K562 (cell line): ENCODE measurements around the gene PLEKHN1. TPM values are rescaled to one million over a fixed set of nuclear protein-coding genes. Genes with fewer than 3 reads are reported as not detected.

Experiments
- CTBP1 ChIP-seq: fragments of 450-650 bp; IDR thresholded peaks from 2 replicates; pipeline ENCODE4 v1.6.1; 2016; ENCODE audit warnings: borderline replicate concordance
- DIDO1 ChIP-seq: fragments of 450-650 bp; IDR thresholded peaks from 2 replicates; pipeline ENCODE4 v1.6.1; 2016; ENCODE audit warnings: low read depth, missing biosample characterization, missing genetic modification characterization
- ELF2 ChIP-seq: fragments of 250-450 bp; sonication (Bioruptor Pico); IDR thresholded peaks from 2 replicates; pipeline ENCODE4 v1.5.0; 2021; ENCODE audit warnings: mild to moderate bottlenecking
- HNRNPLL ChIP-seq: fragments of 200-400 bp; formaldehyde crosslinking; IDR thresholded peaks from 2 replicates; pipeline ENCODE4 v1.6.1; 2017; ENCODE audit warnings: low read length, low read depth, mild to moderate bottlenecking; ENCODE audit not compliant: poor library complexity, severe bottlenecking
- KHSRP ChIP-seq: fragments of 450-650 bp; IDR thresholded peaks from 2 replicates; pipeline ENCODE4 v1.6.1; 2017
- MAFK ChIP-seq: IDR thresholded peaks from 2 replicates; pipeline ENCODE4 v1.6.1; 2011; ENCODE audit warnings: low read length, improper control_type of control experiment
- NRF1 ChIP-seq, 2 experiments: fragments of 450-650 bp; IDR thresholded peaks in 1 of 2; conservative IDR thresholded peaks in 1 of 2; 2 replicates each; pipeline ENCODE4 v1.6.1; 2014; ENCODE audit warnings: mild to moderate bottlenecking in 2 of 2
- PCBP1 ChIP-seq: fragments of 200-400 bp; formaldehyde crosslinking; IDR thresholded peaks from 2 replicates; pipeline ENCODE4 v1.6.1; 2018; ENCODE audit warnings: mild to moderate bottlenecking, low read depth, low read length; ENCODE audit not compliant: poor library complexity, severe bottlenecking
- PML ChIP-seq: IDR thresholded peaks from 2 replicates; pipeline ENCODE4 v1.6.1; 2012; ENCODE audit warnings: low read length, inconsistent platforms
- POU5F1 ChIP-seq: fragments of 150-350 bp; IDR thresholded peaks from 2 replicates; pipeline ENCODE4 v1.6.1; 2014; ENCODE audit warnings: borderline replicate concordance, low read length, low read depth, mild to moderate bottlenecking; ENCODE audit not compliant: partially characterized antibody
- PRPF4 ChIP-seq: fragments of 200-400 bp; formaldehyde crosslinking; IDR thresholded peaks from one replicate; pipeline ENCODE4 v1.6.1; 2017; ENCODE audit warnings: low read length, low read depth, mild to moderate bottlenecking; ENCODE audit not compliant: insufficient read depth, poor library complexity, severe bottlenecking
- RHOXF2B ChIP-seq: fragments of 250-450 bp; sonication (Bioruptor Pico); conservative IDR thresholded peaks from 2 replicates; pipeline ENCODE4 v1.5.1; 2021
- SIN3B ChIP-seq: fragments of 450-650 bp; IDR thresholded peaks from 2 replicates; pipeline ENCODE4 v1.6.1; 2017; ENCODE audit warnings: low read depth, mild to moderate bottlenecking, moderate library complexity
- SIX5 ChIP-seq, 2 experiments: IDR thresholded peaks; 2 replicates each; pipeline ENCODE4 v1.6.1; 2011; ENCODE audit warnings: low read length in 2 of 2, borderline replicate concordance in 1 of 2, low read depth in 1 of 2, mild to moderate bottlenecking in 1 of 2, moderate library complexity in 1 of 2; ENCODE audit not compliant: insufficient read depth in 1 of 2
- TAF9B ChIP-seq: fragments of 450-650 bp; IDR thresholded peaks from 2 replicates; pipeline ENCODE4 v1.6.1; 2018; ENCODE audit warnings: mild to moderate bottlenecking; ENCODE audit not compliant: partially characterized antibody
- TBL1XR1 ChIP-seq, 2 experiments: IDR thresholded peaks; 2 replicates each; pipeline ENCODE4 v1.6.1; 2012; ENCODE audit warnings: improper control_type of control experiment in 2 of 2, low read length in 2 of 2, mild to moderate bottlenecking in 1 of 2
- ZNF140 ChIP-seq: fragments of 250-450 bp; sonication (Bioruptor Pico); IDR thresholded peaks from 2 replicates; pipeline ENCODE4 v1.8.0; 2021; ENCODE audit warnings: moderate library complexity, mild to moderate bottlenecking, inconsistent platforms
- ZNF282 ChIP-seq: sonication (generic); formaldehyde crosslinking; IDR thresholded peaks from 2 replicates; pipeline ENCODE4 v1.8.1; 2023; ENCODE audit warnings: missing genetic modification reagents
- ZNF316 ChIP-seq: fragments of 450-650 bp; IDR thresholded peaks from 2 replicates; pipeline ENCODE4 v1.6.1; 2016
- ZNF699 ChIP-seq: fragments of 250-450 bp; sonication (Bioruptor Pico); IDR thresholded peaks from 2 replicates; pipeline ENCODE4 v1.8.0; 2021; ENCODE audit warnings: mild to moderate bottlenecking, moderate library complexity; ENCODE audit not compliant: insufficient replicate concordance
- polyA plus RNA-seq, 8 experiments: library from polyadenylated mRNA; depleted of rRNA in 4 of 8; stranded (reverse) in 5 of 8; unstranded in 3 of 8; fragments of >200 nt; fragmentation: Nextera tagmentation in 2 of 8; fragmentation: Illumina TruSeq in 1 of 8; extraction: Ambion mirVana in 2 of 8; extraction: Trizol in 1 of 8; gene quantifications; 2 replicates each; pipeline versions ENCODE4 v1.2.1 to v1.2.3, GENCODE V29; 2011 to 2014; ENCODE audit warnings: inconsistent platforms in 1 of 8, missing spikeins in 1 of 8
- total RNA-seq, 7 experiments: library from RNA; depleted of rRNA in 6 of 7; stranded (reverse); fragments of >200 nt in 6 of 7; fragmentation: Illumina TruSeq in 2 of 7; extraction: Trizol in 2 of 7; gene quantifications; 2 replicates each; pipeline versions ENCODE4 v1.2.1 to v1.2.3, GENCODE V29; 2011 to 2021; ENCODE audit warnings: low replicate concordance in 1 of 7
- TF ChIP-seq, protein P1 (sequence below): sonication (generic); formaldehyde crosslinking; IDR thresholded peaks from 2 replicates; pipeline ENCODE4 v1.9.0; 2022; ENCODE audit warnings: mild to moderate bottlenecking, missing genetic modification reagents
- TF ChIP-seq, protein P2 (sequence below): fragments of 250-450 bp; sonication (Bioruptor Pico); IDR thresholded peaks from 2 replicates; pipeline ENCODE4 v1.4.0; 2020; ENCODE audit warnings: mild to moderate bottlenecking
- TF ChIP-seq, protein P3 (sequence below): IDR thresholded peaks from 2 replicates; pipeline ENCODE4 v1.6.1; 2012; ENCODE audit warnings: low read depth, low read length, improper control_type of control experiment, borderline replicate concordance
- TF ChIP-seq, protein P4 (sequence below): fragments of 450-650 bp; conservative IDR thresholded peaks from 2 replicates; pipeline ENCODE4 v1.6.1; 2016; ENCODE audit warnings: missing genetic modification characterization, low read depth, mild to moderate bottlenecking, control low read depth, missing compliant biosample characterization

The PLEKHN1 gene
- total and polyA plus RNA-seq, 9 of the 15 experiments (the other 6 are each of a cell fraction or from before 2014, with no cell fraction given) = 0.07 to 1.5 (median 0.13) TPM; not detected in 2

DNA sequence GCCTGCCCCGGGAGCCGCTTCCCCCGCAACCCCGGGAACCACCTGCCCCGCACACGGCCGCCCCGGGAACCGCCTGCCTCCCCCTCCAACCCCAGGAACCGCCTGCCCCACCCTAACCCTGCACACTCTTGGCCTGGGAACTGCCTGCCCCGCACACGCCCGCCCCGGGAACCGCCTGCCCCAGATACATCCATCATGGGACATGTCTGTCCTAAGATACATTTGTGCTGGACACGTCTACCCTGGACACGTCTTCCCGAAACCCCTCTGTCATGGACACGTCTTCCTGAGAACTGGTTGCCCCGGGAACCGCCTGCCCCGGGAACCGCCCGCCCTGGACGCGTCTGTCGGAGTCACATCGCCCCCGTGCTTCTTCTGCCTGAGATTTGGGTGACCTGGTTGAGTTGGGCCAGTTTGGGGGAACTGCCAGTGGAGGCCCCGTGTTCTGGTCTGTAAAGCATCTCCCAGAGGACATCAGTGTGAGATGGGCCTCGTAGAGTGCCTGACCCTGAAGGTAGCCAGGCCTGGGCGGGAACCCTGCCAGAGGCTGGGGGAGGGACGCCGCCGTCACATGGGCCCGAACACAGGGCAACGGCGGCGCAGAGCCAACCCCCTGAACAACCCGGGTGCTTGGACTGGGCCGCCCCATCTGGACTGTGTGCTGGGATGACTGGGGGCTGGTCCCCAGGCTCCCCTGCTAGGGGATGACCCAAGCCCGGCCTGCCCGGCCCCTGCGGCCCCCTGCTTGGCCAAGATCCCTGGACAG, 12.0 kb downstream of the PLEKHN1 start (continued):
- TF ChIP-seq, protein P1, sequence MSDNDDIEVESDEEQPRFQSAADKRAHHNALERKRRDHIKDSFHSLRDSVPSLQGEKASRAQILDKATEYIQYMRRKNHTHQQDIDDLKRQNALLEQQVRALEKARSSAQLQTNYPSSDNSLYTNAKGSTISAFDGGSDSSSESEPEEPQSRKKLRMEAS (CRISPR knock-in tag) = peak; percentile 63
- TF ChIP-seq ZNF140 (CRISPR knock-in tag) = no peak
- TF ChIP-seq MAFK = no peak
- TF ChIP-seq, protein P2, sequence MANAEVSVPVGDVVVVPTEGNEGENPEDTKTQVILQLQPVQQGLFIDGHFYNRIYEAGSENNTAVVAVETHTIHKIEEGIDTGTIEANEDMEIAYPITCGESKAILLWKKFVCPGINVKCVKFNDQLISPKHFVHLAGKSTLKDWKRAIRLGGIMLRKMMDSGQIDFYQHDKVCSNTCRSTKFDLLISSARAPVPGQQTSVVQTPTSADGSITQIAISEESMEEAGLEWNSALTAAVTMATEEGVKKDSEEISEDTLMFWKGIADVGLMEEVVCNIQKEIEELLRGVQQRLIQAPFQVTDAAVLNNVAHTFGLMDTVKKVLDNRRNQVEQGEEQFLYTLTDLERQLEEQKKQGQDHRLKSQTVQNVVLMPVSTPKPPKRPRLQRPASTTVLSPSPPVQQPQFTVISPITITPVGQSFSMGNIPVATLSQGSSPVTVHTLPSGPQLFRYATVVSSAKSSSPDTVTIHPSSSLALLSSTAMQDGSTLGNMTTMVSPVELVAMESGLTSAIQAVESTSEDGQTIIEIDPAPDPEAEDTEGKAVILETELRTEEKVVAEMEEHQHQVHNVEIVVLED (CRISPR knock-in tag) = no peak
- 0 out of 2 replicates have a peak, but pooled peaks have one; percentile 48 for TF ChIP-seq CTBP1
- no peak for TF ChIP-seq POU5F1
- peak in 1 of 2 experiments; percentile 16; a peak in 1 of 4 replicates for TF ChIP-seq NRF1 (conservative IDR thresholded peaks at IDR 0.05 in 1 of 2, IDR thresholded peaks at IDR 0.05 in 1 of 2)
- no peak for TF ChIP-seq ZNF282 (CRISPR knock-in tag)
- TF ChIP-seq ZNF316 = no peak
- TF ChIP-seq, protein P3, sequence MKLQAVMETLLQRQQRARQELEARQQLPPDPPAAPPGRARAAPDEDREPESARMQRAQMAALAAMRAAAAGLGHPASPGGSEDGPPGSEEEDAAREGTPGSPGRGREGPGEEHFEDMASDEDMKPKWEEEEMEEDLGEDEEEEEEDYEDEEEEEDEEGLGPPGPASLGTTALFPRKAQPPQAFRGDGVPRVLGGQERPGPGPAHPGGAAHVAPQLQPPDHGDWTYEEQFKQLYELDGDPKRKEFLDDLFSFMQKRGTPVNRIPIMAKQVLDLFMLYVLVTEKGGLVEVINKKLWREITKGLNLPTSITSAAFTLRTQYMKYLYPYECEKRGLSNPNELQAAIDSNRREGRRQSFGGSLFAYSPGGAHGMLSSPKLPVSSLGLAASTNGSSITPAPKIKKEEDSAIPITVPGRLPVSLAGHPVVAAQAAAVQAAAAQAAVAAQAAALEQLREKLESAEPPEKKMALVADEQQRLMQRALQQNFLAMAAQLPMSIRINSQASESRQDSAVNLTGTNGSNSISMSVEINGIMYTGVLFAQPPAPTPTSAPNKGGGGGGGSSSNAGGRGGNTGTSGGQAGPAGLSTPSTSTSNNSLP = no peak
- no peak for TF ChIP-seq SIN3B
- TF ChIP-seq PRPF4 = no peak
- TF ChIP-seq TBL1XR1 (IDR thresholded peaks at IDR 0.05; ENCODE audit: low read length in 2 of 2) = no peak
- no peak for TF ChIP-seq PML
- TF ChIP-seq DIDO1 (tag) = no peak
- TF ChIP-seq SIX5 (IDR thresholded peaks at IDR 0.05; ENCODE audit: borderline replicate concordance in 1 of 2, insufficient read depth in 1 of 2, low read depth in 1 of 2, low read length in 2 of 2) = no peak
- no peak for TF ChIP-seq RHOXF2B (CRISPR knock-in tag)
- no peak for TF ChIP-seq PCBP1
- TF ChIP-seq TAF9B = no peak
- TF ChIP-seq HNRNPLL = no peak
- TF ChIP-seq KHSRP = no peak
- TF ChIP-seq, protein P4, sequence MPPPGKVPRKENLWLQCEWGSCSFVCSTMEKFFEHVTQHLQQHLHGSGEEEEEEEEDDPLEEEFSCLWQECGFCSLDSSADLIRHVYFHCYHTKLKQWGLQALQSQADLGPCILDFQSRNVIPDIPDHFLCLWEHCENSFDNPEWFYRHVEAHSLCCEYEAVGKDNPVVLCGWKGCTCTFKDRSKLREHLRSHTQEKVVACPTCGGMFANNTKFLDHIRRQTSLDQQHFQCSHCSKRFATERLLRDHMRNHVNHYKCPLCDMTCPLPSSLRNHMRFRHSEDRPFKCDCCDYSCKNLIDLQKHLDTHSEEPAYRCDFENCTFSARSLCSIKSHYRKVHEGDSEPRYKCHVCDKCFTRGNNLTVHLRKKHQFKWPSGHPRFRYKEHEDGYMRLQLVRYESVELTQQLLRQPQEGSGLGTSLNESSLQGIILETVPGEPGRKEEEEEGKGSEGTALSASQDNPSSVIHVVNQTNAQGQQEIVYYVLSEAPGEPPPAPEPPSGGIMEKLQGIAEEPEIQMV (tag) = no peak
- TF ChIP-seq ELF2 = no peak
- no peak for TF ChIP-seq ZNF699 (CRISPR knock-in tag)
